Kidney (tissue), 14 donors: ENCODE results near the gene CLEC7A. TPM values are rescaled to one million over a fixed set of nuclear protein-coding genes. Genes with fewer than 3 reads are reported as not detected.

Experiments
- DNase-seq, 5 donors: peaks; one replicate each; pipeline ENCODE4 v3.0.0-alpha.2; 2013 to 2020
- FAIRE-seq: peaks from 2 replicates; lab custom pipeline; 2012; peaks lifted over from hg19 to GRCh38; lab: Jason Lieb, UNC
- H3K27ac ChIP-seq, 2 donors: one replicate each; pipeline ENCODE4 v1.7.0; 2013; ENCODE audit warnings: low read depth in 2 of 2, low read length in 2 of 2, inconsistent platforms in 1 of 2
- H3K27me3 ChIP-seq: one replicate; pipeline ENCODE4 v1.7.1; 2013; ENCODE audit warnings: low read length, inconsistent platforms; ENCODE audit not compliant: control insufficient read depth, insufficient read depth
- H3K36me3 ChIP-seq, 3 donors: one replicate each; pipeline versions ENCODE4 v1.7.0 to v1.7.1; 2013; ENCODE audit warnings: low read length in 3 of 3, control low read depth in 1 of 3, inconsistent platforms in 1 of 3; ENCODE audit not compliant: insufficient read depth in 3 of 3, control insufficient read depth in 2 of 3
- H3K4me1 ChIP-seq, 3 donors: one replicate each; pipeline versions ENCODE4 v1.7.0 to v1.7.1; 2013; ENCODE audit warnings: low read length in 3 of 3, inconsistent platforms in 1 of 3, low read depth in 1 of 3; ENCODE audit not compliant: control insufficient read depth in 2 of 3, insufficient read depth in 2 of 3
- H3K4me3 ChIP-seq, 3 donors: one replicate each; pipeline versions ENCODE4 v1.7.0 to v1.8.1; 2013; ENCODE audit warnings: low read length in 3 of 3, control low read depth in 1 of 3, inconsistent platforms in 1 of 3
- H3K9ac ChIP-seq, 3 donors: one replicate each; pipeline versions ENCODE4 v1.7.0 to v1.7.1; 2013; ENCODE audit warnings: low read length in 3 of 3, control low read depth in 1 of 3, inconsistent platforms in 1 of 3
- H3K9me3 ChIP-seq, 3 donors: one replicate each; pipeline versions ENCODE4 v1.7.0 to v1.7.1; 2013; ENCODE audit warnings: low read length in 3 of 3, control low read depth in 1 of 3, inconsistent platforms in 1 of 3; ENCODE audit not compliant: control insufficient read depth in 2 of 3, insufficient read depth in 1 of 3
- CTCF ChIP-seq: IDR thresholded peaks from 3 replicates; pipeline ENCODE4 v1.5.1; 2012; ENCODE audit warnings: mild to moderate bottlenecking, moderate library complexity, borderline replicate concordance; ENCODE audit not compliant: insufficient read depth; ENCODE audit errors: extremely low read depth
- intact Hi-C: fragments of 100-400 bp; cut with DNase I; formaldehyde crosslinking; loops from one replicate; pipeline ENCODE4 v1.11.1; 2022
- polyA plus RNA-seq: library from polyadenylated mRNA; stranded (reverse); fragments of 350-450 nt; fragmentation: Illumina TruSeq; extraction: RNeasy Lipid Tissue Mini Kit (QIAGEN cat#74804); gene quantifications from one replicate; pipeline ENCODE4 v1.2.3, GENCODE V29; 2014; ENCODE audit warnings: low read depth, low replicate concordance; ENCODE audit not compliant: insufficient read depth
- total RNA-seq: library from RNA; stranded (reverse); fragmentation: NEBNext Ultra II Directional; extraction: Animal tissue kit (Norgen Biotek cat#: 25700); gene quantifications from one replicate; pipeline ENCODE4 v1.2.1, GENCODE V29; 2021
- donor health status: control.
- donor health status: control.
- donor health status: control.
- donor health status: control.
- donor health status: control.
- donor health status: DM: yes; HTN: yes; CAD: no.
- donor health status: Normal renal cell carcinoma (clear cell type).

CLEC7A gene
- total and polyA plus RNA-seq, 2 donors from 2014 or later: 0.43 to 20.0 TPM

DNA sequence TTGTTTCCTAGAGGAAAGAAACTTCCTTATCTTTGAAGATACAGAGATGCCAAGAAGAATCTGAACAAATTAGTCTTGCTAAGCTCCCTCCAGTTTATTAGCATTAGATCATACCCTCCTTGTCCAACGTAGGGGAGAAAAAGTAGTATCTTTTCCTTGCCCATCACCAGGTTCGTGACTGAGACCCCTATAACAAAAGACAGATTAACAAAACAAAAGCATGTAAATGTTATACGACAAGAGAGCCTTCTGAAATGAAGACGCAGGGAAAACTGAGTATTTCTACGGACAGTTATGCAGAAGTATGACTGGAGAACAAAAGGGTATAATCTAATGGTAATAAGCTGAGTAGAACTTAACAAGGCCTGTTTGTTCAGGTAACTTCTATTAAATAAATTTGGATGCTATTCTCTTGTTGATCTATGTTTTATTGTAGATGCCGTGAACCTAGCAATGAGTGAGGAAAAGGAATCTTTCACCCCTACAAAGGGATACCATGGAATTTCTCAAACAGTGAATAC, 2.9 kb upstream of the CLEC7A start:
- FAIRE-seq: no peak
- no peak for TF ChIP-seq CTCF
- intact Hi-C loops: no loop called here

GRCh38 chr12:10131111-10131690, 1.2 kb upstream of the CLEC7A start:
- Histone ChIP-seq H3K4me3 (no peak overlapping the region), H3K4me1 (peaks cover 0 to 4% (median 0%) of the 10 kb centered on the region in 3 donors), H3K27ac (no peak overlapping the region), H3K36me3 (no peaks in the 10 kb centered on the region), H3K9me3 (no peaks in the 10 kb centered on the region), H3K9ac (no peak overlapping the region), H3K27me3 (no peaks in the 10 kb centered on the region)
- intact Hi-C loops: no loop called here
- DNase-seq (no peak), FAIRE-seq (no peak)
- no peak for TF ChIP-seq CTCF

More for the DNA sequence above, 2.9 kb upstream of the CLEC7A start:
- H3K27me3 ChIP-seq: no peaks in the 10 kb centered on the region
- DNase-seq: no peak
- no peak overlapping the region for H3K27ac ChIP-seq
- no peak overlapping the region for H3K9ac ChIP-seq
- H3K4me1 ChIP-seq: peaks cover 0 to 4% (median 0%) of the 10 kb centered on the region in 3 donors
- no peaks in the 10 kb centered on the region for H3K9me3 ChIP-seq
- no peak overlapping the region for H3K4me3 ChIP-seq
- no peaks in the 10 kb centered on the region for H3K36me3 ChIP-seq

GRCh38 chr12:10128687-10129086, 1.3 kb downstream of the CLEC7A start:
- no peaks in the 10 kb centered on the region for H3K36me3 ChIP-seq
- FAIRE-seq: no peak
- no peaks in the 10 kb centered on the region for H3K27me3 ChIP-seq
- no peak for TF ChIP-seq CTCF
- no peak overlapping the region for H3K27ac ChIP-seq
- intact Hi-C loops: no loop called here
- peaks cover 0 to 4% (median 0%) of the 10 kb centered on the region in 3 donors for H3K4me1 ChIP-seq
- no peak overlapping the region for H3K4me3 ChIP-seq
- DNase-seq: no peak
- no peaks in the 10 kb centered on the region for H3K9me3 ChIP-seq
- no peak overlapping the region for H3K9ac ChIP-seq
